Measurements from ENCODE around the gene HES5.

DNA sequence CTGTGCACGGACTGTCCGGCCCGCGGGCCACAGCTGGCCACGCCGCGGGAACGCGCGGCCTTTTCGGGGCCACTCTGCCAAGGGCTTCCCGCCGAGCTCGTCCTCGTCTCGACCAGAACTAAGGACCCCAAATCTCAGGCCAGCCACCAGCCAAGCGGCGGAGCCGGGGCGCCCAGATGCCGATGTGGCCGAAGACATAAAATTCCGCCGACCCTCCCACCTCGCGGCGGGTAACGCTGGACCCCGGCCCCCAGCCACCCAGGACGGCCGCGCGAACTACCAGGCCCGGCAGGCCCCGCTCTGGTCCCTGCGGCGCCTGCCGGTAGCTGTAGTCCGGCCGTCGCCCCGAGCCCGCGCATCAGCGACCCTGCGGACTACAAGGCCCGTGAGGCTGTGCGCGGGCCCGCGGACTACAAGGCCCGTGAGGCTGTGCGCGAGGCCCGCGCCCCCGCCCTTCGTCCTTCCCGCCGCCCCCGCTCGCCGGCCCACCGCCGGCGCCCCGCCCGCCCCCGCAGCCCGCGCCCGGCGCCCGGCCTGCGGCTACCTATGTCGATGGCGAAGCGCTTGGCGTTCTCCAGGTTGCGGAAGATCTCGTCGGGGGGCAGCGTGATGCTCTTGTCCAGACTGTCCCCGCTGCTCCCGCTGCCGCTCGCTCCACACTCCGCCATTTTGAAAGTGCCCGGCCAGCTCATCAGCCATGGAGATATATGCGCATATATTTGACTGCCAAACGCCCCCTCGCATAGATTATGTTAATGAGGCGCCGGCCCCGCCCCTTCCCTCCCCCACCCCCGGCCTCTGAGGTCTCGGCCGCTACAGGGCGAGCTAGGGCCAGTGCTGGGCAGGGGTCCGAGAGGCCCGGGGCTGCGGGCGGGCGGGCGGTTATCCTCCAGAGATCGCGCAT is 3.9 kb downstream of the HES5 start, which contains the start of gene PANK4:
- TF ChIP-seq EZH2 (IDR thresholded peaks at IDR 0.05; ENCODE audit: insufficient read depth, poor library complexity, severe bottlenecking) (no peak), EZH2phosphoT487 (IDR thresholded peaks at IDR 0.05; ENCODE audit: insufficient read depth, low read depth) (no peak)

Data from GM23248 (cell line).